ENCODE measurements around the gene SLC39A13.

SLC39A13 gene

DNA sequence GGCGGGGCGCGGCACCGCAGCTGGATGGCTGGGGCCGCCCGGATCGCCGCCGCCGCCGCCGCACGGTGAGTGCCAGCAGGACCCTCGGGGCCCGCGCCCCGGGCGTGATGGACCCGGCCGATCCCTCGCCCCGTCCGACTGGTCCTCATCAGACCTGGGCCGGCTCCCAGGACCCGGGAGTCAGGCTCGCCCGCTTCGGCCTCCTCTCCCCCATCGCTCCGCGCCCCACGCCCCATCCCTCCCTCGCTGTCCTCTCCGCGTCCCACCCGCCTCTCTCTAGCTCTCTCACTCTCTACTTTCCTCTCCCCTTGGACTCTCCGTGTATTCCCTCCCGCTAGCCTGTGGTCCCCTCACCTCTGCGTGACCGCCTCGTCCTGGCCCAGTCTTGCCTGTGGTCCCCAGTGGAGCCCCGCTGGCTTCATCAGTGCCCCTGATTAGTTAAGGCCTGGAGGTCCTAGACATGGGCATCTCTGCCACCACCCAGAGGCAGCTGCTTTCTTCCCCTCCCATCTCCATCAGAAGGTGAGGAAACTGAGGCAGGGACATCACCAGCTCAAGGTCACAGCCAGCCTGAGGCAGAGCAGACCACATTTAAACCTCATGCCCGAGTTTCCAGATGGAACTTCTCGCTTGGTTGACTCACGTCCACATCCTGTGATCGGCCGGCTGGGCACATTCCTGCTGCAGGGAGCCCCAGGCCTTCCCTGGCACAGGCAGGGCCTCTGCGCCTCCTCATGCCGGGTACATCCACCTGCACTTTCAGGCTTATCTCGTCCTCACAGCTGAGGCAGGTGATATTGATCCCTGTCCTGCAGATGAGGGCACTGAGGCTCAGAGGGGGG lies 429 bp downstream of the SLC39A13 start:
- DNase-seq (ENCODE audit: insufficient read length) (no peak), FAIRE-seq (no peak)
- TF ChIP-seq POLR2A (IDR thresholded peaks at IDR 0.05; ENCODE audit: low read depth, low read length): 0 out of 2 replicates have a peak, but pooled peaks have one; percentile 8
- no peak for TF ChIP-seq POLR2AphosphoS5 (IDR thresholded peaks at IDR 0.05; ENCODE audit: low read depth, low read length)

DNA sequence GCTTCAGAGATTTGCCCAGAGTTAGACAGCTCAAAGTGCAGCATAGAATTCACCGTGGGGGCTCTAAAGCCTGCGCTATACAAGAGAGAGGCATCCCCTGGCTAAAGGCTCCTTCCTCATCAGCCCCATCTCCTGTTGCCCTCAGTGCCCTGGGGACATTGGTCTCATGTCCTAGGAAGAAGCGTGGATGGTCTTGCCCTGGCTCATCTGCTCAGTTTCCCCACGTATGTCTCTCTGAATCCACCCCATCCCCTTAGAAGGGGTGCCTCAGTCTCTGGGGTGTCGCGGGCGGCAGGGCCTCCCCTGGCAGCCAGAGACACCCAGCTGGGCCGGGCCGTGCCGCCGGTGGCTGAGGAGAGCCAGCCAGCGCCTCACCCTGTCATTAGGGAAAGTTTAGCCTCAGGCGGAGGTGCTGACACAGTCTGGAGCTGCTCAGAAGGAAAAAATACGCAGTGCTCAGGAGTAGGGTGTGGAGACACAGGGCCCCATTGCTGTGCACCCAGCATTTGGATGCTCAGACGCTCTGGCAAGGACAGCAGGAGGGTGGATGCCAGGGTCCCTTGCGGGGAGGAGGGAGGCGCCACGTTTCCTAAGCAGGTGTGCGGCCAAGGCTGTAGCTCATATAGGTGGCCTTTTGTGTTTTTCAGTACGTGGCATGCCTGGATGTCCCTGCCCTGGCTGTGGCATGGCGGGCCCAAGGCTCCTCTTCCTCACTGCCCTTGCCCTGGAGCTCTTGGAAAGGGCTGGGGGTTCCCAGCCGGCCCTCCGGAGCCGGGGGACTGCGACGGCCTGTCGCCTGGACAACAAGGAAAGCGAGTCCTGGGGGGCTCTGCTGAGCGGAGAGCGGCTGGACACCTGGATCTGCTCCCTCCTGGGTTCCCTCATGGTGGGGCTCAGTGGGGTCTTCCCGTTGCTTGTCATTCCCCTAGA lies 1.3 kb downstream of the SLC39A13 start:
- TF ChIP-seq POLR2A (IDR thresholded peaks at IDR 0.05; ENCODE audit: low read depth, low read length): no peak
- TF ChIP-seq TAF1 (IDR thresholded peaks at IDR 0.05; ENCODE audit: borderline replicate concordance, low read depth, low read length): no peak
- no peak for TF ChIP-seq POLR2AphosphoS5 (IDR thresholded peaks at IDR 0.05; ENCODE audit: low read depth, low read length)
- no peak for DNase-seq (ENCODE audit: insufficient read length)
- FAIRE-seq: no peak

- DNase-seq (ENCODE audit: insufficient read length) (no peak), FAIRE-seq (no peak)
- no peak for TF ChIP-seq TAF1 (IDR thresholded peaks at IDR 0.05; ENCODE audit: borderline replicate concordance, low read depth, low read length)
- no peak for TF ChIP-seq POLR2AphosphoS5 (IDR thresholded peaks at IDR 0.05; ENCODE audit: low read depth, low read length)
- no peak for TF ChIP-seq POLR2A (IDR thresholded peaks at IDR 0.05; ENCODE audit: low read depth, low read length)
Measured at GRCh38 chr11:47410370-47411264, 2.2 kb downstream of the SLC39A13 start.

- DNase-seq (ENCODE audit: insufficient read length): peak; percentile 72
- TF ChIP-seq POLR2A (IDR thresholded peaks at IDR 0.05; ENCODE audit: low read depth, low read length) (no peak), POLR2AphosphoS5 (IDR thresholded peaks at IDR 0.05; ENCODE audit: low read depth, low read length) (no peak), TAF1 (IDR thresholded peaks at IDR 0.05; ENCODE audit: borderline replicate concordance, low read depth, low read length) (no peak)
- FAIRE-seq: peak; percentile 95
Measured at GRCh38 chr11:47411884-47412746, 3.7 kb downstream of the SLC39A13 start.

- no peak for FAIRE-seq
- no peak for DNase-seq (ENCODE audit: insufficient read length)
- no peak for TF ChIP-seq TAF1 (IDR thresholded peaks at IDR 0.05; ENCODE audit: borderline replicate concordance, low read depth, low read length)
- TF ChIP-seq POLR2A (IDR thresholded peaks at IDR 0.05; ENCODE audit: low read depth, low read length): no peak
- TF ChIP-seq POLR2AphosphoS5 (IDR thresholded peaks at IDR 0.05; ENCODE audit: low read depth, low read length): no peak
Measured at GRCh38 chr11:47413351-47413750, 5.0 kb downstream of the SLC39A13 start.

DNA sequence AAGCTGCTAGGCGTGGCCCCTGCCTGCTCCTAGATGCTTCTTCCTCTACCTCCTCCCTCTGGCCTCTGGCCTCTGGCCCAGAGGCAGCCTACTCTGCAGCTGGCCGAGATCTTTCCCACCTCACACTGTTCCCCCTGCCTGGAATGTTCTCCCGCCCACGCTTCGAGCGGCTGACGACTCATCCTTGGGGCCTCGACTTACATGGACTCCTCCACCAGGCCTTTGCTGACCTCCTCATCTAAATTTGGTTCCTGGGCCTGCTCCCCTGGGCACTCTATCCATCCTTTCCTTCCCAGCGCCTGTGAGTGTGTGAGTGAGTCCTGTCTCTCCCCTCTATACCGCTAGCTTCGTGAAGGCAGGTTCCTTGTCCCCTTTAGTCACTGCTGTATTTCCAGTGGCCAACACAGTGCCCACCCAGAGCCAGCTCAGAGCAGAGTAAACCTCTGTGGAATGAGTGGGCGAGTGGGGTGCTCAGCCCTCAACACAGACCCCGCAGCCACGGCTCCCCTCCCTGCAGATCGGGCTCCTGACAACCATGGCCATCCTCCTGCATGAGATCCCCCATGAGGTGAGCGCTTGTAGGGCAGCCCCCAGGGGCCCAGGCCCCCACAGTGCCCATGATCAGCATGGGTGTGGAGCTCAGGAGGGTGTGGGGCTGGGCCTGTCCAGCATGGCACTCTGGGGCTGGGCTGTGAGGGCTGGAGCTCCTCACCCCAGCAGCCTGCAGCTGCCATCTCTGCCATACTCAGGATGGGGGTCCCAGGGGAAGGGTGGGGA lies 5.7 kb downstream of the SLC39A13 start:
- DNase-seq (ENCODE audit: insufficient read length): no peak
- no peak for FAIRE-seq
- TF ChIP-seq TAF1 (IDR thresholded peaks at IDR 0.05; ENCODE audit: borderline replicate concordance, low read depth, low read length) (no peak), POLR2A (IDR thresholded peaks at IDR 0.05; ENCODE audit: low read depth, low read length) (no peak), POLR2AphosphoS5 (IDR thresholded peaks at IDR 0.05; ENCODE audit: low read depth, low read length) (no peak)

DNA sequence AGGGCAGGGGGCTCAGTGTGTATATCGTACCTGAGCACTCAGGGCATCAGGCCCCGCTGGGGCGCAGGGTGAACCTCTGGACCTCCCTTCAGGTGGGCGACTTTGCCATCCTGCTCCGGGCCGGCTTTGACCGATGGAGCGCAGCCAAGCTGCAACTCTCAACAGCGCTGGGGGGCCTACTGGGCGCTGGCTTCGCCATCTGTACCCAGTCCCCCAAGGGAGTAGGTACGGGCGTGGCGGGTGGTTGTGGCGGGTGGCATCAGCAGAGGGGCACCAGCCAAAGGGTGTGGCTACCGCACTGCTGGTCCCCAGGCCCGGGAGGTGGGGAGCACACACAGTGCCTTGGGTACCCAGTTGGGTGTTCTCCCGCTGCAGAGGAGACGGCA lies 6.3 kb downstream of the SLC39A13 start:
- FAIRE-seq (no peak), DNase-seq (ENCODE audit: insufficient read length) (no peak)
- TF ChIP-seq TAF1 (IDR thresholded peaks at IDR 0.05; ENCODE audit: borderline replicate concordance, low read depth, low read length): no peak
- TF ChIP-seq POLR2A (IDR thresholded peaks at IDR 0.05; ENCODE audit: low read depth, low read length): no peak
- peak; percentile 6; the same call in 1 of the 2 replicates for TF ChIP-seq POLR2AphosphoS5 (IDR thresholded peaks at IDR 0.05; ENCODE audit: low read depth, low read length)

- DNase-seq (ENCODE audit: insufficient read length) (no peak), FAIRE-seq (no peak)
- peak; percentile 43 for TF ChIP-seq POLR2A (IDR thresholded peaks at IDR 0.05; ENCODE audit: low read depth, low read length)
- TF ChIP-seq POLR2AphosphoS5 (IDR thresholded peaks at IDR 0.05; ENCODE audit: low read depth, low read length): no peak; the same call in none of the 2 replicates
- TF ChIP-seq TAF1 (IDR thresholded peaks at IDR 0.05; ENCODE audit: borderline replicate concordance, low read depth, low read length): no peak
Measured at GRCh38 chr11:47415091-47415854, 6.9 kb downstream of the SLC39A13 start.

DNA sequence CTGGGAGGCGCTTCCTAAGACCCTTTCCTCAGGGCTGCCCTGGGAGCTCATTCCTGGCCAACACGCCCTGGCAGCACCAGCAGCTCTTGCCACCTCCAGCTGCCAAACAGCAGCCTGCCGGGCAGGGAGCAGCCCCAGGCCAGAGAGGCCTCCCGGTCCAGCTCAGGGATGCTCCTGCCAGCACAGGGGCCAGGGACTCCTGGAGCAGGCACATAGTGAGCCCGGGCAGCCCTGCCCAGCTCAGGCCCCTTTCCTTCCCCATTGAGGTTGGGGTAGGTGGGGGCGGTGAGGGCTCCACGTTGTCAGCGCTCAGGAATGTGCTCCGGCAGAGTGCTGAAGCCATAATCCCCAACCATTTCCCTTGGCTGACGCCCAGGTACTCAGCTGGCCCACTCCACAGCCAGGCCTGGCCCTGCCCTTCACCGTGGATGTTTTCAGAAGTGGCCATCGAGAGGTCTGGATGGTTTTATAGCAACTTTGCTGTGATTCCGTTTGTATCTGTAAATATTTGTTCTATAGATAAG lies 7.6 kb downstream of the SLC39A13 start:
- no peak for DNase-seq (ENCODE audit: insufficient read length)
- no peak for FAIRE-seq
- TF ChIP-seq POLR2AphosphoS5 (IDR thresholded peaks at IDR 0.05; ENCODE audit: low read depth, low read length): peak; percentile 40
- no peak for TF ChIP-seq TAF1 (IDR thresholded peaks at IDR 0.05; ENCODE audit: borderline replicate concordance, low read depth, low read length)

Measured in GM12892 (cell line).